HEK293 (cell line): ENCODE results near the gene BEST2.

Experiments
- GLI4 ChIP-seq: fragments of 450-650 bp; formaldehyde crosslinking; IDR thresholded peaks from 2 replicates; pipeline ENCODE4 v1.5.1; 2016; ENCODE audit warnings: missing biosample characterization, missing genetic modification characterization
- ZNF112 ChIP-seq: fragments of 450-650 bp; formaldehyde crosslinking; IDR thresholded peaks from 2 replicates; pipeline ENCODE4 v1.5.0; 2017; ENCODE audit warnings: missing biosample characterization, missing genetic modification characterization

GRCh38 chr19:12788682-12789097 is 37.1 kb downstream of the BEST2 start:
- TF ChIP-seq GLI4 (no peak), ZNF112 (tag by site-specific recombination) (no peak)
